Retina (tissue), 1 donor: Measurements from ENCODE around the gene HCK.
A peak's percentile ranks its signal among the peaks of the same experiment; 100 is the strongest.

Experiments used
- DNase-seq: peaks from one replicate; pipeline ENCODE4 v3.0.0-alpha.2; 2016

HCK gene

DNA sequence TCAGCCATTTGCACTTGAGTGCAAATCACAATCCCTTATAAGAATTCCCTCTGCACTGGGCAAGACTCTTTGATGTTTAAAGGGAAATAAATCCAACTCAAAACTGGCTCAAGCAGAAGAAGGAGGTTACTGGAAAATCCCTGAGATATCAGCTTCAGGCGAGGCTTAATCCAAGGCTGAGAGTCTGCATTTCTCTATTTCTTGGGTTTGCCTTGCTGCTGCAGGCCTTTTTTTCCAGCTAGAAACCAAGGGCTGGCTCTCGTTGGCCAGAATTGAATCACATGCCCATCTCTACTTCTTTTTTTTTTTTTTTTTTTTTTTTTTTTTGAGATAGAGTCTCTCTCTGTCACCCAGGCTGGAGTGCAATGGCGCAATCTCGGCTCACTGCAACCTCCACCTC is 11.7 kb downstream of the HCK start:
- no peak for DNase-seq

DNA sequence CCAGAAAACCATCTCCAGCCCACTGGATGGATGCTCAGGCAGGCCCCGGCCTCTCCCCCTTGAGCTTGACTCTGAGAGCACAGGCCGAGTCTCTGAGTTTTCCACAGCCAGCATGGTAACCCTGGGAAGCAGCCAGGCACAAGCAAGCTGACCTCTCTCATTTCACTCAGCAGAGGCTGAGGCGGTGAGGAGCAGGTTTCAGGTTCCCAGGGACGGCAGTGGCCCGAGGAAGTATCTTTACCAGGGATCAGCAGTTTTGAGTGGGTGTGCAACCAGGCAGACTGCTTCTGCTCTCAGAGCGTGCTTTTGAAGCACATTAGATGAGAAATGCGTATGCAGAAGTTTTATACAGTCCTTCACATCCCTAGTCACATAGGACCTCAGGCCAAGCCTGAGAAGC is 12.6 kb downstream of the HCK start:
- no peak for DNase-seq

DNA sequence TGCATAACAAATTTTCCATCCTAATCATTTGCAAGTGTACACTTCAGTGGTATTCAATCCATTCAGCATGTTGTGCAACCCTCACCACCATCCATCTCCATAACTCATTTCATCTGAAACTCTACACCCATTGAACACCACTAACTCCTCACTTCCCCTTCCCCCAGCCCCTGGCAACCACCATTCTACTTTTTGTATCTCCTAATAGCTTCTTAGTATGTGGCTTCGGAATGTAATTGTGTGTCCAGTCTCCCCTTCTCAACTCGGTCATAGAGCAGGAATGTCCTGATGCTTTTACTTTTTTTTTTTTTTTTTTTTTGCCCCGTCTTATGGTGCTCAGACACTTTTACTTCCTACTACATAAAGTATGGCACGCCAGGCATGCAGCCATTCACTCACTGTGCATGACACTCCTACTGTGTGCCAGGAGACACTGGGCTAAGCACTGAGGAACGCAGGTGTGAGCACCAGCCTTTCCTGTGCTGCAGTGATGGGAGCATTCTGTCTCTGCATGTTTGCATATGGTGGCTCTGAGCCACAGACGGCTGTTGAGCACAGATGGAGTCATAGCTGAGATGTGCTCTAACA is 15.3 kb downstream of the HCK start:
- DNase-seq: no peak

DNA sequence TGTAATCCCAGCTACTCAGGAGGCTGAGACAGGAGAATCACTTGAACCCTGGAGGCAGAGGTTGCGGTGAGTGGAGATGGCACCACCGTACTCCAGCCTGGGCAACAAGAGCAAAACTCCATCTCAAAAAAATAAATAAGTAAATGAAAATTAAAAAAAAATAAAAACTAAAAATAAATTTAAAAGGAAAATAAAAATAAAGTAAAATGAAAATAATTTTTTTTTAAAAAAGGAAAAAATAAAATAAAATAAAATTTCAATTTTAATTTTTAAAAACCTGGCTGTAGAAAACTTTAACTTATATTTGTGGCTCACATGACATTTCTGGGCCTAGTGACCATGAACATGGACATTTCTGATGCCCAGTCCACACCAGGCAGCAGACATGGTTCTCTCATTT is 16.1 kb downstream of the HCK start:
- DNase-seq: no peak

DNA sequence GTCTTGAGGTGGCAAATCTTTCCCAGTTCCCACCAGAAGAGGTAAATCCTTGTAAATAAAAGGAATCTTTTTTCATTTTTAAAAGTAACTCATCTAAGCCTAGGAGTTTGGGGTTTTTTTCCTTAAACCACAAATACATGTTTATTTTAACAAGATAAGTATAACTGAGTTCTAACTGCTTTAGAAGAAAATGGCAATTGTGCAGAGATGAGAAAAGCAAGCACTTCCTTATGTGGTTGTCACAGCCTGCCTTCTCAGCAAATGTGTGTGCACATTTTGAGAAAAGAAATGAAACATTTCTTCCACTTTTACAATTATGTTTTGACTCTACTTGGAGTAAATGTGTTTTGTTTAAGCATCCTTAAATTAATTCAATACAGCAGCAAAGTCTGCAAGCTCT is 17.7 kb downstream of the HCK start:
- no peak for DNase-seq

DNA sequence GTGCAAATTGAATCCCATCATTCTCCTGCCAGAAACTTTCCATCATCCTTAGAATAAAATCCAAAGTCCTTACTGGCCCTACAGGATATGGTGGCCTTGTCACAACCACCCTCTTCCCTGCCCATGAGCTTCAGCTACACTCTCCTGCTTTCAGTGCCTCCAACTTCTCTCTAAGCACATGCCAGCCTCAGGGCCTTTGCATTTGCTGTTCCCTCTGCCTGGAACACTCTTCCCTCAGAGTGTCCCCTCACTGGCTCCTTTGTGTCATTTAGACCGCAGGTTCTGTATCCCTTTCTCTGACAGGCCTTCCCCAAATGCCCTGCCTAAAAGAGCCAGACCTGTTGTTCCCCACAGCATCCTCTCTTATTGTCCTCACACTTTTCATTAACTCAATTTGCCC is 18.2 kb downstream of the HCK start:
- no peak for DNase-seq

DNA sequence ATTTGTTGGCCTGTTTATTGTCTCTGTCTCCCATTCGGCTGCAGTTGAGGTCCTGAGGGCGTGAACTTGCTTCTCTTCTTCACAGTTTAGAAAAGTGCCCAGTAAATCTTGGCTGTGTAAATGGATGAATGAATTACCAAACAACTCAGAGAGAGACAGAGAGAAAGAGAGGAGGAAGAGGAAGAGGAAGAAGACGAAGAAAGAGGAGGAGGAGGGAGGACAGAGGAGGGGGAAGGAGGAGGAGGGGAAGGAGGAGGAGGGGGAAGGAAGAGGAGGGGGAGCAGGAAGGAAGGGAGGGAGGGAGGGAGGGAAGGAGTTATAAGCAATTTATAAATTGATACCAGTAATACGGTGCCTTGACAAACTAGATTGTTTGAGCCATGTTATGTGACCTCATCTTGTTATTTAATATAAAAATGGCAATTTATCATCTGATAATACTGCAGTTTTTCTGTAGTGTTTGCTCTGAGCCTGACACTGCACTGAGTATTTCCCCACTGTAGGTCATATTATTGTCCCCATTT is 18.7 kb downstream of the HCK start:
- no peak for DNase-seq

DNA sequence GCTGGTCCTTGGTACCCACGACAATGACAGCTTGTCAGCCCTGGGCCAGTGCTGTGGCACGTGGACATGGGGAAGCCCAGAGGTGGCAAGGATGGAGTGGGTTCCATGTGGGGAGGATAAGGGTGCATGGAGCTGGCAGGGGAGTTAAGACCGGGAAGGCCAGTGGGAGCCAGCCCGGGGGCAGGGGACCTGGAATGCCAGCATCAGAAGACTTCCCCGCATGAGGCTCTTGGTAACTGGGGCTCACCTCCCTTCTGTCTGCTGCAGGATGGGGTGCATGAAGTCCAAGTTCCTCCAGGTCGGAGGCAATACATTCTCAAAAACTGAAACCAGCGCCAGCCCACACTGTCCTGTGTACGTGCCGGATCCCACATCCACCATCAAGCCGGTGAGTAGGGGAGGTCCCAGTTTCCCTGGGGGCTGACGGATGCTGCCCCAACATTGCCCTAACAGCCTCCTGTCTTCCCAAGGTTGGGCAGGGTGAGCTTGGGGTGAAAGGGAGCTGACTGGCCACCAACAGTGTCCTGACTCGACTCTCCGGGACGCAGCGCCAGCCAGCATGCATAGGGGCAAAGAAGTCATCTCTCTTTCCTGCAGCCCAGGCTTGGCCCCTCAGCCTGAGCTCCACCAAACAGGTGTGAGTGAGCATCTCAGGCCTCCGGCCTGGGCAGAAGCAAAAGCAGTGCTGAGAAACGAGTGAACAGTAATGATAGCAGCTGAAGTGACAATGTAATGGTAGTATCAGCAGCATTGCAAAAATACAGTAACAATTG is 19.5 kb downstream of the HCK start:
- no peak for DNase-seq

DNA sequence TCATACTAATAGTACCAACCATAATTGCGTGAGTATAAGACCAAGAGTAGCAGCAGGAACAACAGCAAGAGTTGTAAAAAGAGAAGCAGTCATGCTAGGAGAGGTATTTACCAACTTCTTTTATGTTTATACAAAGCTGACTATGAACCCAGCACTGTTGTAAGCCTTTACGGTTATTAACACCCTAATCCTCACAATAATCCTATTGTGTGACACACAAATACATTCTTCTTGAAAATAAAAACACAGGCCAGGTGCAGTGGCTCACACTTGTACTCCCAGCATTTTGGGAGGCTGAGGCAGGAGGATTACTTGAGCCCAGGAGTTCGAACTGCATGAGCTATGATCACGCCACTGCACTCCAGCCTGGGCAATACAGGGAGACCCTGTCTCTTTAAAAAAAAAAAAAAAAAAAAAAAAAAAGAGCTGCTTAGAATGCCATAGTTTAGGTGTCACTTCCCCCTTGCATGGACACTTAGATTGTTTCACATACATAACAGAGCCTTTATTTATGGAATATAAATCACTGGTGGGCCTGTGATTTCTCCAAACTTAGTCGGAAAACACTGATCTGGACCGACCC is 20.2 kb downstream of the HCK start:
- DNase-seq: no peak

DNA sequence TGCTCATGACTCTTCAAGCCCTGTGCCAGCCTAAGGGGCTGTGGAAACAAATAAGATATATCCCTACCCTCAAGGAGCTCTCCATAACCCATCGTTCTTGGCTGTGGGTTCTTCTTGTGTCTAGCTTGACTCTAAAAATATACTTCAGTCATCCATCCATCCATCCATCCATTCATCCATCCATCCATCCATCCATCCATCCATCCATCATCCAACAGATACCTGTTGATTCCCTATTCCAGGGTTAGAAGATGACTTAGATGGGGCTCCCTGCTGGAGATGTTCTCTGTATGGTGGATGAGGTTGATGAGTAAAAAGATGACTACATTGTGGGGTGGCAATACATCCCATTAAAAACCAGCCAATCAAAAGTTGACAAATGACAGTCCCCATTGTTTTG is 23.5 kb downstream of the HCK start:
- no peak for DNase-seq

DNA sequence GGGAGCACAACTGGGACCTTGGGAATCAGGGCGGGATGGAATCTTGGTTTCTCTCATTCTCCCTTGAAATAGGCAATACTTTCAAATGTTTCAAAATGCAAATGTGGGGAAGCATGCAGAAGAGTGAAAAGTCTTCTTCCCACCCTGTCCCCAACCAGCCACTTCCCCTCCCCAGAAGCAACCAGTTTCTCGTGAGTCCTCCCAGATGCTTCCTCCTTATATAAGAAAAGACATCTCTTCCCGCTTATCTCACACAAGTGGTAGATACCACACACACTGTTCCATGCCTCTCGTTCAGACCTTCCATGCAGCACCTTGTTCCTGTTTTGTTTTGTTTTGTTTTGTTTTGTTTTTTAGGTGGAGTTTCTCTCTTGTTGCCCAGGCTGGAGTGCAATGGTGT is 25.1 kb downstream of the HCK start:
- DNase-seq: no peak

DNA sequence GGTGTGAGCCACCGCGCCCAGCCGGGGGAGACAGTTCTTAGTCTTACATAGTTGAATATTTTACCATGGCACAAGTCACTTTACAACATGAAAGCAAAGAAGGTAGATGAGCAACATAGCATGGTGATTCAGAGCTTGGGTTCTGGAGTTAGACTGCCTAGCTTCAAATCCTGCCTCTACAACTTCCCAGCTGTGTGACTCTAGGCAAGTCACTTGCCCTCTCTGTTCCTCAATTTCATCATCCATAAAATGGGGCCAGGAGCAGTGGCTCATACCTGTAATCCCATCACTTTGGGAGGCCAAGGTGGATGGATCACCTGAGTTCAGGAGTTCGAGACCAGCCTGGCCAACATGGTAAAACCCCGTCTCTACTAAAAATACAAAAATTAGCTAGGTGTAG is 26.3 kb downstream of the HCK start:
- no peak for DNase-seq

DNA sequence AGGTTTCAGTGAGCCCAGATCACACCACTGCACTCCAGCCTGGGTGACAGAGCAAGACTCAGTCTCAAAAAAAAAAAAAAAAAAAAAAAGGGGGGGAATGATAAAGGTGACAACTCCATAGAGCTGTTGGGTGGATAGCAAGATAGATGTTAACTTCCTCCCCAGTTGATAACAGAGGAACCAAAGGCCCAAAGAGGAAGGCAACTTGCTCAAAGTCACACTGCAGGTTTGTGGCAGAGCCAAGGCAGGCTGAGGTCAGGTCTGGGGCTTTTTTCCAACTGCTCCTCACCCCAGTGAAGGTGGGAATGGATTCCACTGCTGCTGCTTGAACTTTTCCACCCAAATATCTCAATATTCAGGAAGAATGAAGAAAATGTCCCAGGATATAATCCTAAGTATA is 26.7 kb downstream of the HCK start:
- DNase-seq: no peak

DNA sequence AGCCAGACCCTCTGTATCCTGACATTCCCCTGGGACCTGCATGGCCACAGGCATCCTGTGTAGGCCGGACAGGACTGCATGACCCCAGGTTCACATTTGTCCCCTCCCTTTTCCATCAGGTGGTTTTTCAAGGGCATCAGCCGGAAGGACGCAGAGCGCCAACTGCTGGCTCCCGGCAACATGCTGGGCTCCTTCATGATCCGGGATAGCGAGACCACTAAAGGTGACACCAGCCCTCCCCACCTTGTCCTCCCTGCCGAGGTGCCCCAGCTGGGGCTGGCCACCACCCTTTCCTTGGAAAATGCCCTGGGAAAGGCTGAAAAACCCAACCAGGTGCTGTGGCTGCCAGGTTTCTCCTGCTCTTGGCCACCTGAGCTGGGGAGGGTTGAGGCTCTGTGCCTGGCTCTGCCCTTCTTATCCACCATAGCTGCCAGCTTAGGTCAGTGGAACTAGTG is 27.6 kb downstream of the HCK start:
- DNase-seq: no peak

DNA sequence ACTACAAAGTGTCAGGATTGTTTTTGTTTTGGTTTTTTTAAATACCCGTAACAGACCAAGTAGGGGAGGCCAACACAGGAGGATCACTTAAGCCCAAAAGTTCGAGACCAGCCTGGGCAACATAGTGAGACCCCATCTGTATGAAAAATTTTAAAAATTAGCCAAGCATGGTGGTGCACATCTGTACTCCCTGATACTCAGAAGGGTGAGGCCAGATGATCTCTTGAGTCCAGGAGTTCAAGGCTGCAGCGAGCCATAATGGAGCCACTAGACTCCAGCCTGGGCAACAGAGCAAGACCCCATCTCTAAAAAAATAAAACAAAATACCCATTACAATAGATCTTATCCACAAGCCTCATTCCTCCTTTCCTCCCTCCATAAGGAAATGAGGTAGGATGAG is 28.7 kb downstream of the HCK start:
- DNase-seq: no peak

DNA sequence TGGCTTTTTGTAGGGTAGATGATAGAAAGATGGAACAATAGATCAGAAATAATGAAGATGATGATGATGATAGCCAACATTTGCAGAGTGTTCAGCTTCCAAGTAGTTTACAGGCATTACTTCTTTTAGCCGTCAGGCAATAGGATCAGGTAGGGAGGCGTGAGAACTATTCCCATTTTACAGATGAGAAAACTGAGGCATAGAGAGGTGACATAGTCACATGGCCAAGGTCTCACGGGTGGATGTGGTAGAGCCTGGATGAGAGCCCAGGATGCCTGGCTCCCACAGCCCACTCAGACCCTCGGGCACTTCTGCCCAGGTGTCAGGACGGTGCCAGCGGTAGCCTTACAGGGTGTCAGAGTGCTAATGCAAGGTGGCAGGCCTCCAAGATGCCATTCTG is 31.4 kb downstream of the HCK start:
- DNase-seq: no peak

DNA sequence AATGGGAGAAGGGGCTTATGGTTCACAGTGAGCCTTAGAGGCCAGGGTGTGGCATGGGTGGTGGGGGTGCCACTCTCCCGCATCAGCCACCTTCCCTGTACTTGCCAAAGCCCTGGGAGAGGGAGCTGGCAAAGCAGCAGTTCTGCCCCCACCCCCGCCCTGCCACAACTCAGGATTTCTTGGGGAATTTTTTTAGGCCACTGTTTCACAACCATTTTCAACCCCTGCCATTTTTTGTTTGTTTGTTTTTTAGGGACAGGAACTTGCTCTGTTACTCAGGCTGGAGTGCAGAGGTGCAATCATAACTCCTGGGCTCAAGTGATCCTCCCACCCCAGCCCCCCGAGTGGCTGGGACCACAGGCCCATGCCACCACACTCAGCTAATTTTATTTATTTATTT is 35.0 kb downstream of the HCK start:
- no peak for DNase-seq

DNA sequence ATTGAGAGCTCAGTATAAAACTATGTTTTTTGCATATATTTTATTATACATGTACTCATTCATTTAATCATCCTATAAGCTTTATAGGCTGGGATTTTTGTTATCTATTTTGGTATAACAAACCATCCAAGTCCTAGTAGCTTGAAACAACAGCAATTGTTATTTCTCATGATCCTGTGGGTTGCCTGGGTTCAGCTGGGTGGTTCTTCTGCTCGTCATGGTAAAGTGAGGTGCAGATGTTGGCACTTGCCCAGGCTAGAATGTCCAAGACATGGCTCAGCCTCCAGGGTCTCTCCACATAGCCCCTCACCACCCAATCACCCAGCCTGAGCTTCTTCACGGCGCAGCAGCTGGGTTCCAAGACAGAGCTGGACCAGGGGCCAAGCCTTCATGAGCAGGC is 36.7 kb downstream of the HCK start:
- DNase-seq: no peak

DNA sequence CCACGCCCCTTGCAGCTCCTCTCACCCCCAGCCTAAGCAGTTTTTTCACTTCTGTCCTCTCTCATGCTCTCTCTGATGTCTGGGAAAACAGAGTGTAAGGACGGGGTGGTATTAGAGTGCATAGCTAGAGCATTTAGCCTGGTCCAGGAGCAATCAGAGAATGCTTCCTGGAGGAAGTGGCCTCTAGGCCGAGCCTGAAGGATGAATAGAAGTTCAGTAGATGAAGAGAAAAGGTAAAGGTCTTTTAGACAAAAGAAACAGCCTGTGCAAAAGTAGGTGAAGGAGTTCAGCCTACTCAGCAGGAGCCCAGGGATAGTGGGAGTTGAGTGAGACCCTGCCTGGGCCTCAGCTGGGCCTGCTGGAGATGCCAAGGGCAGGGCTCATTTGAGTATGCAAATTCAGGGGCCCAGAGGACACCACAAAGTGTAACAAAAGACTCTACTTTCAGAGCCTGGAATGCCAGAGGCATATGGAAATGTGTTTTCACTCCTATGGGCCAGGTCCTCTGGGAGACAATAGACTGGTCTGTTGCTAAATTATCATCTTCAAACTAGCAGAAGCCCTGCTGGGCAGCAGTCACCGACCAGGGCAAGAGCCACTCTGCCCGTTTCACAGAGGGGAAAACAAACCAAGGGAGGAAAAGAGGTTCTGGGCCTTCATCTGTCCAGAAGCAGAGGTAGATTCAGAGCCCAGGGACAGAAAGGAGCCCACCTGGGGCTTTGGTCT is 37.8 kb downstream of the HCK start:
- DNase-seq: no peak

DNA sequence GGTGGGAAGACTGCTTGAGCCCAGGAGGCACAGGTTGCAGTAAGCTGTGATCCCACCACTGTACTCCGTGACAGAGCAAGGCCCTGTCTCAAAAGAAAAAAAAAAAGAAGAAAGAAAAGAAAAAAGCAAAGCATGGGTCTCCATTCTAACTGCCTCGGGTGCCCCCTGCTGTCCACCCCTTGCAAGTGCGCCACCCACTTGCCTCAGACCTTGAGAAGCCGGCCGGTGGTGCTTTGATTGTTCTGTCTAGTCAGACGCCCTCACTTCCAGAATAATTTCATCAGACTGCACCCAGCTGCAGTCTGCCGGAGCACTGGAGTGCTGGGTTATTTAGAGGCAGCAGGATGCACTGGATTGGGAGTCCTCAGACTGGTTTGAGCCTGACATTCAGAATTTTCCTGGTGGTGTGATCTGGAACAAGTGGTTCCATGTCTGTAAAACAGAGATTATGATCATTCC is 39.9 kb downstream of the HCK start:
- DNase-seq: peak; percentile 88

DNA sequence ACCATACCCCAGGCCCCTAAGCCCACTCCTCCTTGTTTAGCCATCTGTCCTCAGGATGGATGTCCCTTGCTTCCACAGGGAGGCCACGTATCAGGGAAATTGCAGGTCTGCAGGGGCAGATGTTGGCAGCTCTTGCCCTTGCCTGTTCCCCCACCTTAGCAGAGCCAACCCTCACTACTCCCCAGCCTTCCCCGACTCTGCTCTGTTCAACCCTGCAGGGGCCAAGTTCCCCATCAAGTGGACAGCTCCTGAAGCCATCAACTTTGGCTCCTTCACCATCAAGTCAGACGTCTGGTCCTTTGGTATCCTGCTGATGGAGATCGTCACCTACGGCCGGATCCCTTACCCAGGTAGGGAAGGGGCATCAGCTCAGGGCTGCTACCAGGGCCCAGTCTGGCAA is 46.7 kb downstream of the HCK start:
- DNase-seq: no peak

DNA sequence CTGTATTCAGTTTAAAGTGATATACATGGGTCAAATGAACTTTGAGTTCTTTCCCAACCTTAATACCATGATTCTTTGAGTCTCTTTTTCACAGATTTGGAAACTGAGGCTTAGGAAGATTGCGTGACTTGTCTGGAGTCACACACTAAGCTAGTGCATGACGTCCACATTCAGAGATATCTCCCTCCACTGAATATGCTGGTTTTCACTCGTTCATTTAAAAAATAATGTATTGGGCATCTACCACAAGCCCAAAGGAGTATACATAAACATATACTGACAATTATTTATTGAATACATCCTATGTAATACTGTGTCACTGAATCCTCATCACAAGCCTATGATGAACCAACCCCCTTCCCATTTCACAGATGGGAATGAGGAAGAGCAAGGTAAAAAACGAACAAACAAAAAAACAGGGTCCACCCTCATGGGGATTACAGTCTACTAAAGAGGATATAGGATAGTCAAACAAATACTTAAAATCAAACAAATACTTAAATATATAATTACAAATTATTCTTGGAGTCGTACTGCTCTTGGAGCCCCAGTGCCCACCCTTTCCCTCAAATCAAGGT is 56.9 kb downstream of the HCK start:
- DNase-seq: no peak
